Vagina (tissue), 2 donors: ENCODE measurements around the gene FBRSL1.

Experiments
- POLR2A ChIP-seq, 2 donors: fragments of 450-650 bp; IDR thresholded peaks; one replicate each; pipeline ENCODE4 v1.6.1; 2017; ENCODE audit warnings: antibody characterized with exemption in 2 of 2, mild to moderate bottlenecking in 2 of 2, moderate library complexity in 2 of 2
- TF ChIP-seq, protein P1 (sequence below), 3 experiments: fragments of 450-650 bp in 2 of 3; fragments of 200-600 bp in 1 of 3; sonication (generic) in 1 of 3; IDR thresholded peaks; one replicate each; pipeline ENCODE4 v1.5.1; 2017 to 2019; ENCODE audit warnings: antibody characterized with exemption in 3 of 3, mild to moderate bottlenecking in 2 of 3, moderate library complexity in 2 of 3

DNA sequence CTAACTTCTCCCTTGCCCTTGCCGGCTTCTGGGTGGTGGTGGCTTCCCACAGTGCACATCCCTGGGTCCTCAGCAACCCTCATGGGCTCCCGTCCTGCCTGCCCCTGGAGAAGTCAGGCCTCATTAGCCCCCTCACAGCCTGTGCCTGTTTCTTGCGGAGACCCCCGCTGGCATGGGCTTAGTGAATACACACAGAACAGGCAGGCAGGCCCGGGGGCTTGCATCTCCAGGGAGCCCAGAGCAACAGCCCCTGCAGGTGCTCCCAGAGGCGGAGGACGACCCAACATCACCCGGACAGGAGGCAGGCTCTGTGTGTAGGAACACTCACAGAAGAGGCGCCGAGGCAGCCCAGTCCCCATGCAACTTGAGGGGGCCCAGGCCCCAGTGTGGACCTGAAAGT, 25.1 kb upstream of the FBRSL1 start:
- TF ChIP-seq, protein P1, sequence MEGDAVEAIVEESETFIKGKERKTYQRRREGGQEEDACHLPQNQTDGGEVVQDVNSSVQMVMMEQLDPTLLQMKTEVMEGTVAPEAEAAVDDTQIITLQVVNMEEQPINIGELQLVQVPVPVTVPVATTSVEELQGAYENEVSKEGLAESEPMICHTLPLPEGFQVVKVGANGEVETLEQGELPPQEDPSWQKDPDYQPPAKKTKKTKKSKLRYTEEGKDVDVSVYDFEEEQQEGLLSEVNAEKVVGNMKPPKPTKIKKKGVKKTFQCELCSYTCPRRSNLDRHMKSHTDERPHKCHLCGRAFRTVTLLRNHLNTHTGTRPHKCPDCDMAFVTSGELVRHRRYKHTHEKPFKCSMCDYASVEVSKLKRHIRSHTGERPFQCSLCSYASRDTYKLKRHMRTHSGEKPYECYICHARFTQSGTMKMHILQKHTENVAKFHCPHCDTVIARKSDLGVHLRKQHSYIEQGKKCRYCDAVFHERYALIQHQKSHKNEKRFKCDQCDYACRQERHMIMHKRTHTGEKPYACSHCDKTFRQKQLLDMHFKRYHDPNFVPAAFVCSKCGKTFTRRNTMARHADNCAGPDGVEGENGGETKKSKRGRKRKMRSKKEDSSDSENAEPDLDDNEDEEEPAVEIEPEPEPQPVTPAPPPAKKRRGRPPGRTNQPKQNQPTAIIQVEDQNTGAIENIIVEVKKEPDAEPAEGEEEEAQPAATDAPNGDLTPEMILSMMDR (IDR thresholded peaks at IDR 0.05) = no peak
- TF ChIP-seq POLR2A (IDR thresholded peaks at IDR 0.05) = no peak
